Stimulated activated CD8-positive, alpha-beta memory T cell treated with anti-CD3 and anti-CD28 coated beads, Interleukin-15, amount 100 ng/mL, for 1 hour (primary cell): ENCODE data around the gene LRRC4B.
"Not testable (repeated sequence)": the region's sequence is repeated elsewhere in the genome, so short reads cannot be mapped to it uniquely, and the experiment has no call there.

ENCODE experiments used
- DNase-seq: peaks from one replicate; pipeline ENCODE4 v3.0.0-alpha.2; 2020; ENCODE audit warnings: low read depth

The LRRC4B gene, protein sequence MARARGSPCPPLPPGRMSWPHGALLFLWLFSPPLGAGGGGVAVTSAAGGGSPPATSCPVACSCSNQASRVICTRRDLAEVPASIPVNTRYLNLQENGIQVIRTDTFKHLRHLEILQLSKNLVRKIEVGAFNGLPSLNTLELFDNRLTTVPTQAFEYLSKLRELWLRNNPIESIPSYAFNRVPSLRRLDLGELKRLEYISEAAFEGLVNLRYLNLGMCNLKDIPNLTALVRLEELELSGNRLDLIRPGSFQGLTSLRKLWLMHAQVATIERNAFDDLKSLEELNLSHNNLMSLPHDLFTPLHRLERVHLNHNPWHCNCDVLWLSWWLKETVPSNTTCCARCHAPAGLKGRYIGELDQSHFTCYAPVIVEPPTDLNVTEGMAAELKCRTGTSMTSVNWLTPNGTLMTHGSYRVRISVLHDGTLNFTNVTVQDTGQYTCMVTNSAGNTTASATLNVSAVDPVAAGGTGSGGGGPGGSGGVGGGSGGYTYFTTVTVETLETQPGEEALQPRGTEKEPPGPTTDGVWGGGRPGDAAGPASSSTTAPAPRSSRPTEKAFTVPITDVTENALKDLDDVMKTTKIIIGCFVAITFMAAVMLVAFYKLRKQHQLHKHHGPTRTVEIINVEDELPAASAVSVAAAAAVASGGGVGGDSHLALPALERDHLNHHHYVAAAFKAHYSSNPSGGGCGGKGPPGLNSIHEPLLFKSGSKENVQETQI

DNA sequence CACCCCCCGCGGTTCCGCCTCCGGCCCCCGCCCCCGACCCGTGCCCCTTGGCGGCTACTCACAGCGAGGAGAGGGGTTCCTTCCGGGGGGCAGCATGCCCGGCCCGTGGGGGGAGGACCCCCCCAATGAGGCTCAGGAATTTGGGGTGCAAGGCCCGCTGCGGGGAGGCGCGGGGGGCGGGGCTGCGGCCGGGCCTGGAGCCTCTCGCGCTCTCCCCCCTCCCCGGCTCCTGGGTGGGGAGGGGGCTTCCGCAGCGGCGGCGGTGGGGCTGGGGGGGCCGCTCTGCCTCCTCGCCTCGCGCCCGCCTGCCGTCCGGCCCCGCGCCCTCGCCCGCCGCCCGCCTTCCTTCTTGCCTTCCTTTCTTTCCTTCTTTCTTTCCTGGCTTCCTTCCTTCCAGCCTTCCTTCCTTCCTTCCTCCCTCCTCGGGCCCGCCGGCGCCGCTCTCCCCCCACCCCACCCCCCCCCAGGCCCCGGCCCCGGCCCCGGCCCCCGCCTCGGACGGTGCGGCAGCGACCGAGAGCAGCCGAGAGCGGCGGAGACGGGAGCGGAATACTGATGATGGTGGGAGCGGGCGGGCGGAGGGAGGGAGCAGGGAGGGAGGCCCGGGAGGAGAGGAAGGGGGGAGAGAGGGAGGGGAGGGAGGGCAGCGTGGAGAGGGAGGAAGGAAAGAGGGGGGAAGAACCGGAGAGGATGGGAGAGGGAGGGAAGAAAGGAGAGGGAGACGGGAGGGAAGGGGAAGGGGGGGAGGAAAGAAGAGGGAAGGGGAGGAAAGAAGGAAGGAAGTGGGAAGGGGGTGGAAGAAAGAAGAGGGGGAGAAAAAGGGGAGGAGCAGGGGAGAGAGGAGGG, at the start of gene LRRC4B:
TSS of gene LRRC4B (minus strand) at position 554 of the 846 bp plus-strand sequence. CDS start 19,597 bp downstream, outside the sequence.
- DNase-seq, result no peak

DNA sequence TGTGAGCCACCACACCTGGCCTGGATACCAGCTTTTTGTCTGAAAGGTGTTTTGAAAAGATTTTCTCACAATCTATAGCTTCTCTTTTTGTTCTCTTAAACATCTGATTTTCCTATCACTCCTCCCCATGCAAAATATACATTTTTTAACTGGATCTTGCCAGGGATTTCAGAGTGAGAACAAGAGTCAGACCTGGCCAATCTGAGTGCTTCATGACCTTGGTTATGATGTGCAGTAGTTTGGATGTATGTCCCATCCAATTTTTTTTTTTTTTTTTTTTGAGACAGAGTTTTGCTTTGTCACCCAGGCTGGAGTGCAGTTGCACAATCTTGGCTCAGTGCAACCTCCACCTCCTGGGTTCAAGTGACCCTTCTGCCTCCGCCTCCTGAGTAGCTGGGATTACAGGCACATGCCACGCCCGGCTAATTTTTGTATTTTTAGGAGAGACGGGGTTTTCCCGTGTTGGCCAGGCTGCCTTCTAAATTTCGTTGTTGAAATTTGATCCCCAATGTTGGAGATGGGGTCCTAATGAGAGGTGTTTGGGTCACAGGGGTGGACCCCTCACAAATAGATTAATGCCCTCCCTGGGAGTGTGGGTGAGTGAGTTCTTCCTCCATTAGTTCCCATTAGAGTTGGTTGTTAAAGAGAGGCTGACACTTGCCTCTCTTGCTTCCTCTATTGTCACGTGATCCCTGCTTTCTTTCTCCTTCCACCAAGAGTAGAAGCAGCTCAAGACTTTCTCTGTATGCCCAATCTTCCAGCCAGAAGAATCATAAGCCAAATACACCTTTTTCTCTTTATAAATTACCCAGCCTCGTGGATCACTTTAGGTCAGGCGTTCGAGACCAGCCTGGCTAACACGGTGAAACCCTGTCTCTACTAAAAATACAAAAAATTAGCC, 44.5 kb upstream of the LRRC4B start:
- DNase-seq, result not testable (repeated sequence)

DNA sequence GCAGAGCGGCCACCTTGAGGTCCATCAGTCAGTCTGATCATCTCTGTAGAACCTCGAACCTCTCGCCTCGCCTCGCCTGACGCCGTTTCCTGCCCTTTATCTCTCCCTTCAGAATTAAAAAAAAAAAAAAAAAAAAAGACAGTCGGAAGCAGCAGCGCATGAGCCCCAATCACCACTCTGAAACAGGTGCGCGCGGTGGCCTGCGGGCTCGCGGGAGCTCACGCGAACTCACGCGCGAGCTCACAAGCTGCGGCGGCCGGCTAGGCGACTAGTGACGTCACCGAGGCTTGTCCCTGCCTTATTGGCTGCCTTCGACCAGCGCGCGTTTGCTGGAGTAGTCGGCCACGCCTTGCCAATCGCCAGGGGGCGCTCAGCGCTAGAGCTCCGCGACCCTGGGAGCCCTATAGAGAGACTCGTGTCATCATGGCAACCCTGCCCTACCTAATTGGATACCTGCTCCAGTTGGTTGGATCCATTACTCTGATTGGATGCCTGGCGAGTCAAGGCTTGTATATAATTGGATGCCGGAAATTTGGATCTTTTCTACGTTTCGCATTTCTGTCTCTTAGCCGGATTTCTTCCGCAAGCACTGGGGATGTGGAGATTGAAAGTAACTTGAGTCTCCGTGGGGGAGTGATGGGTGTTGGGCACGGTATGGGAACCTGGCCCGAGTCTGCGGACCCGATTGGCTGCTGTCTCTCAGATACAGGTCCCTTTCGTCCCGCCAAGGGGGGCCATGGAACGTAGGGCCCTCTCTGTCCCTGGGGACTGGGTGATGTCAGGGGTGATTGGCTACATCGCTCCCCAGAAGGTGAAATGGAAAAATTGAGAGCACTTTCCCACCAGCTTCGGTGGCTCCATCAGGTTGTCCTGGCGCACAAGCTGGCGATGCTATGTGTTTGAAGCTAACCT, 39.9 kb upstream of the LRRC4B start:
- peak; percentile 38 for DNase-seq

DNA sequence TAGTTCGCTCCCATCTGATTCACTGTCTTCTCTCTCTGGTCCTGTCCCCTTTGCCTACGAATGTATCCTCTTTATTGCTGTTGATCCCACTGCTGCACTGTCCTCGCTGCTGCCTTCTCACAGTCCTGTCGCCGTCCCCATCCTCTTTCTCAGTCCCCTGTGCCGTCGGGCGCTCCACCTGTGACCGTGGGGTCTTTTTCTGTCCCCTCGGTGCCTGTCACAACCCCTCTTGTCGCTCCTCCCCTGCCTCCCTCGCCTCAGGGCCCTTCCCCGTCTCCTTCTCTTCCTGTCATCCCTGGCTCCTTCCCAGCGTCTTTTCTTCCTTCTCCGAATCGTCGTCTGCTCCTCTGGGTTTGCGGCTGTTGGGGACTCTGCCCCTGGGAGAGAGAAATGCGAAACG, 39.2 kb upstream of the LRRC4B start:
- no peak for DNase-seq

DNA sequence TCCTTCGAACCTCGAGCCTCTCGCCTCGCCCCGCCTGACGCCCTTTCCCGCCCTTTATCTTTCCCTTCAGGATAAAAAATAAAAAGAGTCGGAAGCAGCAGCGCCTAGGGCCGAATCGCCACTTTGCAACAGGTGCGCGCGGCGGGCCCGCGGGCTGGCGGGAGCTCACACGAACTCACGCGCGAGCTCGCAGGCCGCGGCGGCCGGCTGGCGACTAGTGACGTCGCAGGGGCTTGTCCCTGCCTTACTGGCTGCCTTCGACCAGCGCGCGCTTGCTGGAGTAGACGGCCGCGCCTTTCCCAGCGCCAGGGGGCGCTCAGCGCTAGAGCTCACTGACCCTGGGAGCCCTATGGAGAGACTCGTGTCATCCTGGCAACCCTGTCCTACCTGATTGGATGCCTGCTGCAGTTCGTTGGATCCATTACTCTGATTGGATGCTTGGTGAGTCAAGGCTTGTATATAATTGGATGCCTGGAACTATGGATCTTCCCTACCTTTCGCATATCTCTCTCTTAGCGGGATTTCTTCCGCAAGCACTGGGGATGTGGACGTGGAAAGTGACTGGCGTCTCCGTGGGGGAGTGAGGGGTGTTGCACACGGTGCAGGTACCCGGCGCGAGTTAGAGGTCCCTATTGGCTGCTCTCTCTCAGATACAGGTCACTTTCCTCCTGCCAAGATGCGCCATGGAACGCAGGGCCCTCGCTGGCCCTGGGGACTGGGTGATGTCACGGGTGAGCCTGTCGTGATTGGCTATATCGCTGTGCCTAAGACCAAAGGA, 38.0 kb upstream of the LRRC4B start:
- DNase-seq, result not testable (repeated sequence)

DNA sequence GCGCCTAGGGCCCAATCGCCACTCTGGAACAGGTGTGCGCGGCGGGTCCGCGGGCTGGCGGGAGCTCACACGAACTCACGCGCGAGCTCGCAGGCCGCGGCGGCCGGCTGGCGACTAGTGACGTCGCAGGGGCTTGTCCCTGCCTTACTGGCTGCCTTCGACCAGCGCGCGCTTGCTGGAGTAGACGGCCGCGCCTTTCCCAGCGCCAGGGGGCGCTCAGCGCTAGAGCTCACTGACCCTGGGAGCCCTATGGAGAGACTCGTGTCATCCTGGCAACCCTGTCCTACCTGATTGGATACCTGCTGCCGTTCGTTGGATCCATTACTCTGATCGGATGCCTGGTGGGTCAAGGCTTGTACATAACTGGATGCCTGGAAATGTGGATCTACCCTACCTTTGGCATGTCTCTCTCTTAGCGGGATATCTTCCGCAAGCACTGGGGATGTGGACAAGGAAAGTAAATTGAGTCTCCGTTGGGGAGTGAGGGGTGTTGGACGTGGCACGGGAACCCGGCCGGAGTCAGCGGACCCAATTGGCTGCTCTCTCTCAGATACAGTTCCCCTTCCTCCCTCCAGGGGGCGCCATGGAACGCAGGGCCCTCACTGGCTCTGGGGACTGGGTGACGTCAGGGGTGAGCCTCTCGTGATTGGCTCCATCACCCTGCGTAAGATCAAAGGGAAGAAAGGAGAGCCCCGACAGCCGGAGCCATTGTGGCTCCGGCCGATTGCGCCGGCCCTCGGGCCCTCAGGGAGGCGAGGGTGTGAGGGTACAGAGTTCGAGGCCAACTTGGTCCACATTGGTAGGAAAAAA, 36.2 kb upstream of the LRRC4B start:
- not testable (repeated sequence) for DNase-seq

DNA sequence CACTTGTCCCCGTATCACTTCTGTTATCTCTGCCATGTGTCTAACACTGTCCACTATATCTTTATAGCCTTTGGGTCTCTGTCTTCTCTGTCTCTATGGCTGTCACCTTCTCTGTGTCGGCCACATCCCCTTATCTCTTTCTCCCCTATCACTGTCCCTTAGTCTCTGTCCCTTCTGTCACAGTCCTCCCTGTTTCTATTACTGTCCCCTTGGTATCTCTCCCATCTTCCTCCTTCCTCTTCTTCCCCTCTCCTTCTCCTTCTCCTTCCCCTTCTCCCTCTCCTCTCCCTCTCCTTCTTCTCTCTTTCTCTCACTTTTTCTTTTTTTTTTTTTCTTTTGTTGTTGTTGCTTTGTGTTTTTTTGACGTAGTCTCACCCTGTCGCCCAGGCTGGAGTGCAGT, 34.7 kb upstream of the LRRC4B start:
- no peak for DNase-seq

DNA sequence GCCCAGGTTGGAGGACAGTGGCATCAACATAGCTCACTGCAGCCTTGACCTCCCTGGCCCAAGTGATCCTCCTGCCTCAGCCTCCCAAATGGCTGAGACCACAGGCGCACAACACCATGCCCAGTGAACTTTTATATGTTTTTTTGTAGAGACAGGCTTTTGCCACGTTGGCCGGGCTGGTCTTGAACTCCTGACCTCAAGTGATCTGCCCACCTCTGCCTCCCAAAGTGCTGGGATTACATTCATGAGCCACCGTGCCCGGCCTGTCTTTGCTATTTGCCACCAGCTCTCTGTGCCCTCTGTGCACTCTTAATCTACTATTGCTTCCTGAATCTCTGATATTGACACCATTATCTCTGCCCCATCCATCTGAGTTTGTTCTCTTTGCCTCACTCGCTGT, 34.3 kb upstream of the LRRC4B start:
- no peak for DNase-seq

DNA sequence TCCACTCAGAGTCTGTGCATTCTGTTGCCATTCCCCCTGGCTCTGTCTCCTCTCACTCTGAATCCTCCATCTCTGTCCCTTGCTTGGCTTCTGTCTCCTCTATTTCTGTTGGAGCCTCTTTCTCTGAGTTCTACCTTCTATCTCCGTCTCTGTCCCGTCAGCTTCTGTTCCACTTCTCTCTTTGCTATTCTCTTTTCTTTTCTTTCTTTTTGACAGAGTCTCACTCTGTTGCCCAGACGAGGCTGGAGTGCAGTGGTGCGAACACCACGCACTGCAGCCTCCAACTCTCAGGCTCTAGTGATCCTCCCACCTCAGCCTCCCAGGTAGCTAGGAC, 33.8 kb upstream of the LRRC4B start:
- no peak for DNase-seq

DNA sequence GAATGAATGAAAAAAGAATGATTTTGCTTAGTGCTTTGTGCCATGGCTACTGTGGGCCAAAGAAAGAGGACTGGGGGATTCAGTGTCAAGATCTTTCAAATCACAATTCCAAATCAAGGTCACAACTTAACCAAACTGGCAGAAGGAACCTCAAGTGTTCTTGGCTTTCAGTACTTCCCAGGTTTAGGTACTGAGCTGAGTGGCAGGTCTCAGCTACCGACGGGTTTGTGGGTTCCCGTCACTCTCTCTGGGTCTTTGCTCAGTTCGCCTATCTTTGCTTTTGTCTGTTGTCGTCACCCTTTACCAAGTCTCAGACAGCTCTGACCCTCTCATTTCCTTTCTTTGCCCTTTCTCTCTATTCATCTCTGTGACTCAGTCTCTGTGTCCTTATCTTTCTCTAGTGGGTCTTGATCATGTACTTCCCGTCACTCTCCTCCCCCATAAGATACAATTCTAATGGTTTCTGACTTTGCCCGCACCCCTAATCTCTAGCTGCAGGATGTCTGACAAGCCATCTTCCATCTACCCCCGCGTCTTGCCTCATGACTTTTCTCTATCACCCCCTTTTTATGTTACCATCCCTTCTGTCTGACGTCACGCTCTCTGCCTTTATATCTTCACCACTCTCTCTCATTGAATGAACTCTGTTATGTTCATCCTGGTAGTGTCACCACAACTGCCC, 33.3 kb upstream of the LRRC4B start:
- no peak for DNase-seq

DNA sequence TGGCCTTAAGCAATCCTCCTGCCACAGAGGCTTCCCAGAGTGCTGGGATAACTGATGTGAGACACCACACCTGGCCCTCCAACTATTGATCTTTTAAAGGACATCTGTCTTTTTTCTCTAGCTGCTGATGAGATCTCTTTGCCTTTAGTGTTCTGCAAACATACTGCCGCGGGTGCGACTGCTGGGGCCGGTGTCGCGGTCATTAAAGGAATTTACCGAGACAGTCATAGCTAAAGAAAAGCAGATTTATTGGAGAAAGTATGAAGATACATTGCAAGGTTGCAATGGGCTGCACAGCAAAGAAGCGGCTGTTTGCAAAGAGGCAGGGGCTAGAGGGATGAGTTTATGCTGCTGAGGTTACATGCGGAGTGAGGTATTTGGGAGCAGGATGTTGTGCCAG, 31.2 kb upstream of the LRRC4B start:
- no peak for DNase-seq

DNA sequence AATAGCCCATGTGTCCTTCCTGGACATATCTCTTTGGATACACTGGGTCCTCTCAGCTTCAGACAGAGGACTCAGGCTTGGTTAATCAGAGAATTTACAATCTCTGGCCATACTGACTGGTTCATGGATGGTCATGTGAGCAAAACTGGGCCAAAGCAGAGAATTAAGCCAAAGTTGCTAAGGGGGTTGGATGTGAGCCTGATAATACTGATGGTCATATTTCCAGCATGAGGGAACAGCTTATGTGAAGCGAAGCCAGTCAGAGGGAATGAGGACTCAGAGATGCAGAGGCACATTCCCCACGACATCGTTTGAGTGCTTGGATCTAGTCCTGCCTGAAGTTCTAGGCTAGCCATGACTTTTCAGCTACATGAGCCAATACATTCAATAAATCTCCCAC, 22.0 kb upstream of the LRRC4B start:
- DNase-seq, result no peak

DNA sequence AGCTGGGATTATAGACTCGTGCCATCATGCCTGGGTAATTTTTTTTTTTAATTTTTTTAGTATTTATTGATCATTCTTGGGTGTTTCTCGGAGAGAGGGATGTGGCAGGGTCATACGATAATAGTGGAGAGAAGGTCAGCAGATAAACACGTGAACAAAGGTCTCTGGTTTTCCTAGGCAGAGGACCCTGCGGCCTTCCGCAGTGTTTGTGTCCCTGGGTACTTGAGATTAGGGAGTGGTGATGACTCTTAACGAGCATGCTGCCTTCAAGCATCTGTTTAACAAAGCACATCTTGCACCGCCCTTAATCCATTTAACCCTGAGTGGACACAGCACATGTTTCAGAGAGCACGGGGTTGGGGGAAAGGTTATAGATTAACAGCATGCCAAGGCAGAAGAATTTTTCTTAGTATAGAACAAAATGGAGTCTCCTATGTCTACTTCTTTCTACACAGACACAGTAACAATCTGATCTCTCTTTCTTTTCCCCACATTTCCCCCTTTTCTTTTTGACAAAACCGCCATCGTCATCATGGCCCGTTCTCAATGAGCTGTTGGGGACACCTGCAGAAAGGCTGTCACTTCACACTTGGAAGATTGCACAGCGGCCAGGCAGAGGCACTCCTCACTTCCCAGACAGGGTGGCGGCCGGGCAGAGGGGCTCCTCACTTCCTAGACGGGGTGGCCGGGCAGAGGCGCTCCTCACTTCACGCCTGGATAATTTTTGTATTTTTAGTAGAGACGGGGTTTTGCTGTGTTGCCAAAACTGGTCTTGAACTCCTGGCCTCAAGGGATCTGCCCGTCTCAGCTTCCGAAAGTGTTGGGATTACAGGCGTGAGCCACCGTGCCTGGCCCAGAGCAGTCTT, 13.8 kb upstream of the LRRC4B start:
- not testable (repeated sequence) for DNase-seq

DNA sequence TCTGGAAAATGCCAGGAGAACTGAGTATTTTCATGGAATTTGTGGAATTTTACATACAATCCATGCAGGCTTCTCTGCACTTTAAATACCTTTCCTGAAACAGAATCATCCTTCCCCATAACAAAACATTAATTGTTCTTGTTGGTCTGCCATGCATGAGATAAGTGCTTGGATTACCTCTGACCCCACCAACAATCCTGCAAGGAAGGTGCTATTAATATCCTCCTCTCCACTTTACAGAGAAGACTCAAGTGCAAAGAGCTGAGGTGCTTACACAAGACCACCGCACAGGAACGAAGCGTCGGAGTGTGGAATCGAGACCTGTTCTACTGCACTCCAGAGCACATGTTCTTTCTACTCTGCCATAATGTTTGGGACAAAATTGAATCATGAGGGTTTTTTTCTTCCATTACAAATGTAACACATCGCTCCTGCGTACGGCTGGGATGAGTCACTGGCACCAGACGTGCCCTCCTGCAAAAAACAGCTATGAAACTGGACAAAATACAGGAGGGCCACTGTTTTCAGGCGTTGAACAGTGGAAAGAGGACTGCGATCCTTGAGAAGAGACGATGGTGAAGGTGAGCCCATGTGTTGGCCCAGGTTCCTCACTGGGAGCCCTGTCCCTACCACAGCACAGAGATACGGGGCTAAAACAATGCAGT, 12.9 kb upstream of the LRRC4B start:
- DNase-seq, result no peak

DNA sequence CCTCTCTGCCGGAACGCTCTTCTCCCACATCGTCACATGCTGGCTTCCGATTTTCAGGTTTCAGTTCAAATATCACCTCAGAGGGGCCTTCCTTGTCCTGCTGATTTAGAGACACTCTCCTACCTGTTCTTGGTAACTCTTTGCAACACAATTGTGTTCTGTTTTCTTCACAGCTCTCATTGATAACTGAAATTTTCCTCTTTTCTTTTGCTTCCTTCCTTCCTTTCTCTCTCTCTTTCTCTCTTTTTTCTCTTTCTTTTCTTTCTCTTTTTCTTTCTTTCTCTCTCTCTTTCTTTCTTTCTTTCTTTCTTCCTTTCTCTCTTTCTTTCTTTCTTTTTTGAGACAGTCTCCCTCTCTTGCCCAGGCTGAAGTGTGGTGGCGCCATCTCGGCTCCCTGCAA, 12.0 kb upstream of the LRRC4B start:
- no peak for DNase-seq

DNA sequence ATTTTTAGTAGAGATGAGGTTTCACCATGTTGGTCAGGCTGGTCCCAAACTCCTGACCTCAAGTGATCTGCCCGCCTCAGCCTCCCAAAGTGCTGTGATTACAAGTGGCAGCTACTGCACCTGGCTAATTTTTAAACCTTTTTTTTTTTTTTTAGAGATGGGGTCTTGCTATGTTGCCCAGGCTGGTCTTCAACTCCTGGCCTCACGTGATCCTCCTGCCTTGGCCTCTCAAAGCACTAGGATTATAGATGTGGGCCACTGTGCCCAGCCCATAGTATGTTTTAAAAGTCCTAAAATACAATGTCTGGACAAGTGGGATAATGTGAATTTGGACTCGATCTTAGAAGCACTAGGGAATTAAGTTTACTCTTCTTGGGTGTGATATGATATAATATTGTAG, 8.5 kb upstream of the LRRC4B start:
- not testable (repeated sequence) for DNase-seq
